ENCODE results near the gene MID1.

MID1 gene

DNA sequence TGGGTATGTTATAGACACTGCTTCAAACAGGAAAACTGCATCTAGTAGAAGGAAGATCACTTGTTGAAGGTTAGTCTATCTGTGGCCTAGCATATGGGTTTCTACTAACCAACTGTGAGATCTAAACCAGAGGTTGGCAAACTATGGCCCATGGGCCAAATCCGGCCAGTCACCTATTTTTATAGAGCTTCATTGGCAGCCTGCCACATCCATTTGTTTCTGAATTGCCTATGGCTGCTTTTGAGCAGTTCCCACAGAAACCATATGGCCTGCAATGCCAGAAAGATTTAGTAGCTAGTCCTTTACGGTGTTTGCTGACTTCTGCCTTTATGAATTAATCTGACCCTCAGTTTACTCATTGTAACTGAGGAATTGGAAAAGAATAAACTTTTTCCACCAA lies 71.1 kb downstream of the MID1 start:
- in situ Hi-C loops (cut with HindIII; ENCODE audit: low pct_ligation_motif_present, low pct_unique_long_range_greater_than_20kb, low sequenced_read_pairs) = no loop called here

DNA sequence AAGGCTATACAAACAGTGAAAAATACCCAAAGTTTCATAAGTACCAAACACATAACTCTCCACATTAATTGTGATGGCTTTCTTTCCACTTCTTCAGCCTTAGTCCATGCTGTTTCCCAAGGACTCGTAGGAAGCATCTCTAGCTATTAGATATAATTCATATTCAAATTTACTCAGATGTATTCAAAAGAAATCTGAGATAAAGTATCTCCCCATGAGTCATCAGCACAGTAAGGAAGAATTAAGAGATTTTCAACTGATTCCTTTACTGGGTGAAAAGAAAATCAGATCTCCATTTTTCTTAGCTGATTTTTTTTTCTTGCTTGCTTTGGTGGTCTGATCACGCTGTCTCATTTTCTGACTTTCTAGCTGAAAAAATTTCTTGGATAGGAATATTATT lies 71.7 kb downstream of the MID1 start:
- no peak for DNase-seq

More for the DNA sequence above, 71.1 kb downstream of the MID1 start:
- DNase-seq = no peak

DNA sequence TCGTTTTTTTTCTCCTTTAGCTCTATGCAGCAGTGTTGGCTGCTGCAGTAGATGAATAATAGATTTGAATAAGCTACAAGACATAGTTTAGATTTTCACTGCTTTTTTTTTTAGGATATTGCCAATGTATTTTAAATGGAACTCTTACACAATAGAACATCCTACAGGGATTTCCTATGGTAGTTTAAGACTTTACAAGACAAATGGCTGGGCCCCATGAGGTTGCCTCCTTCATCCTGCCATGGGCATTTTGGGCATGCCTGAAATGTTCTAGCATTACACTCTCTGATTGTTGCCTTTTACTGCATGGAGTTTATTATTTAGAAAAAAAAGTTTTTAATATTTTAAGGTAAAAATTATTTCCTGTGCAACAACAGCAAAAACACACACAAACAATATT lies 74.5 kb downstream of the MID1 start:
- no peak for DNase-seq
- in situ Hi-C loops (cut with HindIII; ENCODE audit: low pct_ligation_motif_present, low pct_unique_long_range_greater_than_20kb, low sequenced_read_pairs) = no loop called here

More for the DNA sequence above, 71.7 kb downstream of the MID1 start:
- in situ Hi-C loops (cut with HindIII; ENCODE audit: low pct_ligation_motif_present, low pct_unique_long_range_greater_than_20kb, low sequenced_read_pairs) = no loop called here

DNA sequence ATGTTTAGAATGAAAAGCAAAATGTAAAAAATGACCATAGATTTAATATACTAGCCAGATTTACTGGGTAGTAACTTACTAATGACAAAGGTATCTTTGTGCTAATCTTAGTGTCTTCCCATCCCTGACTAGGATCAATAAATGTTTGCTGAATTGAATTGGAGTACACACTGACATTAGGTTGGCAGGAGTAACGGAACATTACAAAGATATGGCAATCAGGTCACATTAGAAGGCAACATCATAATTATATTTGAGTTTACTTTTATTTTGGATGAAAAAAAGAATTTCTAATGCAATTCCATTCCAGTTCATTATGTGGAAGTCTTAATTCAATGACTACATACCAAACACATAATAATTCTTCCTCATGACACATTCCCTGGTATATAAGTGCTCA lies 77.8 kb downstream of the MID1 start:
- in situ Hi-C loops (cut with HindIII; ENCODE audit: low pct_ligation_motif_present, low pct_unique_long_range_greater_than_20kb, low sequenced_read_pairs) = no loop called here
- DNase-seq = no peak

DNA sequence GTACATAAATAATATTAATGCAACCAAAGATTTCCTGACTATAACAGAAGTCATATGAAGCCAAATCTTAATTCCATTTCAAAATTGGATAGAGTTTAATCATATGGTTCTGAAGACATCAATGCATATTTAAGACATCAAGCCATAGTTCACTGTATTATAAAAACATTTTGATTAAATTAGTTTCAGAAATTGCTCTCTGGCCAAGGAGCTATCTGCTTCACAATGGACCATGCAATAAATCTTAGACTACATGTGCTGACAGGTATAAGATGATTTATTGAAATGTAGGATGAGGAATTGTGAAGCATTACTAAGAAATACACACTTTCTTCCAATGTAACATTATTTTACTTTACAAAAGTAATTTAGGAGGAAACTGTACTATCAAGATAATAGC lies 81.6 kb downstream of the MID1 start:
- DNase-seq = no peak
- in situ Hi-C loops (cut with HindIII; ENCODE audit: low pct_ligation_motif_present, low pct_unique_long_range_greater_than_20kb, low sequenced_read_pairs) = no loop called here

DNA sequence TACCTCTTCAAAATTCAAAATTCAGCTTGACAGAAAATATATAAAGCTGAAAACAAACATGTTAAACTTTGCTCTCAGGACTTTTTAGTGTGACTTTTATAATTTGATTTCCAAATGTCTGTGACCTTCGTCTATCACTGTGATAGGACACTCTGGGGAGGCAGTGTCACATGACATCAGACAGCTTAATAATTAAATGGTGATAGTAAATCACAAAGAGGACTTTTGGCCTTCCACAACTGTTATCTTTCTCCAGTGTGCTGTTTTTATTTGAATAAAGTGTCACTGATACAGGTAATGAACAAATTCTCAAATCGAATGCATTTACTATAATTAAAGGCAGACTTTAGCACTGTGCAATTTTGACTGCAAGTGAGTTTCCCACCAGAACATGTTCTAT lies 83.1 kb downstream of the MID1 start:
- DNase-seq = no peak
- in situ Hi-C loops (cut with HindIII; ENCODE audit: low pct_ligation_motif_present, low pct_unique_long_range_greater_than_20kb, low sequenced_read_pairs) = no loop called here

DNA sequence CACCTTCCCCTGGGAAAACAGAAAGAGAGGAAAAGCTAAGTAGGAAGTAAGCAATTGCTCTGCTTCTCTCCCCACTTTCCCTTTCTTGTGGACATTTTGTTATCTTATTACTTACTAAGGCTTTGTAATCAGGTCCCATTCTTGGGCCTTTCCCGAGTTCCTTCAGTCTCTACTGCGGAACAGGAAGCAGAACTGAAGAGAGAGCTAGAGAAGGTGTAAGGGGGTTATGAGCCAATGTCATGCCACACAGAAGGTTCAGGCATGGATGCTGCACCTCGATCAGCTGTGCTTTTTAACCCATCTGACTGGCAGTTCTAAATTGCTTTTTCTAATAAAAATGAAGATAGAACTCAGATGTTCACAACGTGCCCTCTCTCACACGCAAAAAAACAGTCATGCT lies 83.6 kb downstream of the MID1 start:
- DNase-seq = no peak
- in situ Hi-C loops (cut with HindIII; ENCODE audit: low pct_ligation_motif_present, low pct_unique_long_range_greater_than_20kb, low sequenced_read_pairs) = no loop called here

DNA sequence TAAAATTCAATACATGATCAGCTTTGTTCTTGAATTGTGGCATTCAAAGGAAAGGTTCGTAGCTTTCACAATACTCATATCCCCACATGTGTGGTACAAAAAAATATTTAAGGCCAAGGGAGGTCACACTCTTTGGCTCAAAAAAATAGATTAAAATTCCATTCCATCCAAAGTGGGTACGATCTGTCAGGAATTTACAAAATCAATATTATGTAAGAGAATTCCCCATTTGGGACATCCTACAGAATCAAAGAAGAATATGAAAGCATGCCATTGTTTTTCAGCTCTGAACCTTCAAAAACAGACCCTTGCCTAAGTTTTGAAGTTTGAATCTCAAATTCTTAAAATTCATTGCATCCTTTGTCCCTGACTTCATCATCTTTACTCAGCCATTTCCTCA lies 85.8 kb downstream of the MID1 start:
- no peak for DNase-seq
- in situ Hi-C loops (cut with HindIII; ENCODE audit: low pct_ligation_motif_present, low pct_unique_long_range_greater_than_20kb, low sequenced_read_pairs) = no loop called here

DNA sequence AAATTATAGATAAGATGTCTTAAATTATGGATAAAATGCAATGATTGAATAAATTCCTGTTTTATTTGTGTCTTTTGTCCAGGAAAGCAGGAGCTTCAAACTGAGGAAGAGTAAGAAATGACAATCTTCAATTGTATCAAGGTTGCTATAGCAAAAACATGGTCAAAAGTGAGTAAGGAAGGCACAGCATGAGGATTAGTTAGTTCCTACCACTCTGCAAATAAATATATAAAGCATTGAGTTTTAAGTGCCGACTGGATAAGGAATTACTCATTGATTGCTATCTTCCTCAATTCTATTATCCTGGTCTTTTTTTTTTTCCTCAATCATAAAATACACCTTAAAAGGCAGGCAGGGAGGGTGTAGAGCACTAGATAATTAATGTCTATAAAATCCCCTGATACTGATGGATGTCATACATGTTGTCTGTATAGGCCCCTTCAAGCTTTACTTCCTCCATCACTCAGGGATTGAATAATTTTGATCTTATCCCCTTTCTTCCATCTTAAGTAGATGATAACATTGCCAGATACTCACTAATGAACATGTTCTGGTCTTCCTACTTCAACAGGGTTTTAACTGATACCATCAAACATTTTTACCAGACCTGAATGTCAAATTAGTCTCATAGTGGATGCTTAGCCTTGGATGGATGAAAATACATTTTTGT lies 86.6 kb downstream of the MID1 start:
- DNase-seq = no peak
- in situ Hi-C loops (cut with HindIII; ENCODE audit: low pct_ligation_motif_present, low pct_unique_long_range_greater_than_20kb, low sequenced_read_pairs) = no loop called here

DNA sequence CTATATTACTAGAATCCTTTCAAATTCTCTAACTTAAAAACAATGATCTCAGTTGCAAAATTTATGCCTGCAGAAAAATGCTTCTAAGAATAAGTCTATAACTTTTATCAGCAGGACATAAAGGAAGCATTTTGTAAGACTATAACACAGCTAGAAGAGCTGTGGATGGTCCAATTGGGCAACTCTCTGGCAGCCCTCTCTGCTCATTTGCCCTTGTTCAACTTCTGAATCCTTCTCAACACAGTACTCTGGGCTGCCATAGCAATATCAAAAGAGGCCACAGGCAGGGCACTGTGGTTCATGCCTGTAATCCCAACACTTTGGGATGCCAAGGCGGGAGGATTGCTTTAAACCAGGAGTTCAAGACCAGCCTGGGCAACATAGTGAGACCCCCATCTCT lies 88.5 kb downstream of the MID1 start:
- DNase-seq = no peak
- in situ Hi-C loops (cut with HindIII; ENCODE audit: low pct_ligation_motif_present, low pct_unique_long_range_greater_than_20kb, low sequenced_read_pairs) = no loop called here

DNA sequence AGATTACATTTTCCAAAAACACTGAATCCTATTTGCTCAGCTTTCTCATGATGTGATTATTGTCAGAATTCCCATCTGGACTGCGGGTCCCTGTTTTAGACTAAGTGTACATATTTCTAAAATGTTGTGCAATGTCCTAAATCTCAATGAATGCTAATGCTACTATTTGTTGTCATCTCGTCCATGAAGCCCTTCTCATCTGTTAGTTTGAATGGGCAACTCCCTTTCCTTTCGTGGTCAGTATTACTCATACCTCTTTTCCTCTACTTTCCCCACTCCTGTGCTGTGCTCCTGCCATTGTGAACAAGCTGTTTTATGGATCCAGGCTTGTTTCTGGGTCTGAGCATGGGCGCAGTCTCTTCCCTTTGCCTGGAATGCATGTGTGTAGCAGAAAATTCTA lies 91.0 kb downstream of the MID1 start:
- in situ Hi-C loops (cut with HindIII; ENCODE audit: low pct_ligation_motif_present, low pct_unique_long_range_greater_than_20kb, low sequenced_read_pairs) = no loop called here
- DNase-seq = no peak

DNA sequence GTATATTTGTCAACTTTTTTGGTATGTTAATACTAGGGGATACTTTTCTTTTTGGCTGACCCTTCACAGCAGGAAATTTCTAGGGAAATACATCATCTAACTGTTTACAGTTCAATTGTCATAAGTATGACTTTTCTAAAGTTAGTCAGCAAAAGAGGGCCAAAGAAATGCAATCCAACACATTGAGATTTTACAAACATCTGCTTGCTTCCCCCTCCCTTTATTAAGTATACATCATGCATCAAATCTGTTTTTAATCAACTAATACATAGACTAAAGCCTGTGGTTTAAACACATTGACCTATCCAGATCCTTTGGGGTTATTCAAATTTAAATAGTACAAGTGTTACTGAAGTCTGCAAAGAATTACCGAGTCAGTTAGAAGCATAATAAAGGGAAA lies 93.9 kb downstream of the MID1 start:
- DNase-seq = no peak
- in situ Hi-C loops (cut with HindIII; ENCODE audit: low pct_ligation_motif_present, low pct_unique_long_range_greater_than_20kb, low sequenced_read_pairs) = no loop called here

DNA sequence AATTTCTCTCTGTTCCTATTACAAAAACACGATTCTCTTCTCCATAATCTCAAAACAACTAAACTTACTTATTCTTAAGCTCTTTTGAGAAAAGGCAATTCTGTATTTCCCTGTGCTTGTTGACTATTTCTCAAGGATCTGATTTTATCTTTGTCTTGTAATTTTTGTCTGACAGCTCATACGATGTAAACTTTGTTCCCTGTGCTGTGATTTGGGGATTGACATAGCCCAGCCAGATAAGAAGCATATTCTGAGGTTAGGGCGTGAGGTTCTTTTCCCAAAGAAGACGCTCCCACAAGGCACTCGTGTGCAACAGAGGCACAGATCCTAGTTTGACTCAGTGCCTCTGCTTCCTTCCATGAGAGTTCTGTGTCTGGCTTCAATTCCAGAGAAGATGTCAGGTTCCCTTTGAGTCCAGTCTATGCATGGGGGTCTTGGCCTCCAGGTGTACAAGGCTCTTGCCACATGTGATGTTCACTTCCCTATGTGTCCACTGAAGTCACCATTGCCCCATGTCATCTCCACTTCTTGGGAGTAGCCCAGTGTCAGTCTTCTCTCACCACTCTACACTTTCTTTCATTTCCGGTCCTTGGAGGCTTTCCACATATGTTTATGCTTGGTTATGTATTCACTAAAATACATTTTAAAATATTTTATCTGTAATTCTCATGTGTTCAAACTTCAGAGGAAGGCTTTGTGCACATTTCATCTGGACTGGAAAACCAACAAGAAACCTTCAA lies 94.8 kb downstream of the MID1 start:
- no peak for DNase-seq
- in situ Hi-C loops (cut with HindIII; ENCODE audit: low pct_ligation_motif_present, low pct_unique_long_range_greater_than_20kb, low sequenced_read_pairs) = no loop called here

DNA sequence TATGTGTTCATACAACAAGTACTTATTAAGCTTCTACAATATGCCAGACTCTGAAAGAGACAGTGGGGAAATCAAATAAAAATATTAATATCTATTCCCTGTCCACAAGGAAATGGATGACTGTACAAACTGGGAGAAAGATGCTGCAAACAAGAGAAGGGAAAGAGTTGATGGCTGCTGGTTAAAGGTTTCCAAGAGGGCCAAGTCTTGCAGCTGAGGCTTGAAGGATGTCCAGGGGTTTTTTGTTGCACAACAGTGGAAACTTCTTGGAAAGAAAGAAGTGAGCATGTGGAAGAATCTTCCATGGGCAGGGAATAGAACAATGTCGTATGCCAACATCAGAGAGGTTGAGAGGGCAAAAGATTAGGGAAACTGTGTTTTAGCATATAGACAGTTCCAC lies 95.8 kb downstream of the MID1 start:
- DNase-seq = no peak
- in situ Hi-C loops (cut with HindIII; ENCODE audit: low pct_ligation_motif_present, low pct_unique_long_range_greater_than_20kb, low sequenced_read_pairs) = no loop called here

DNA sequence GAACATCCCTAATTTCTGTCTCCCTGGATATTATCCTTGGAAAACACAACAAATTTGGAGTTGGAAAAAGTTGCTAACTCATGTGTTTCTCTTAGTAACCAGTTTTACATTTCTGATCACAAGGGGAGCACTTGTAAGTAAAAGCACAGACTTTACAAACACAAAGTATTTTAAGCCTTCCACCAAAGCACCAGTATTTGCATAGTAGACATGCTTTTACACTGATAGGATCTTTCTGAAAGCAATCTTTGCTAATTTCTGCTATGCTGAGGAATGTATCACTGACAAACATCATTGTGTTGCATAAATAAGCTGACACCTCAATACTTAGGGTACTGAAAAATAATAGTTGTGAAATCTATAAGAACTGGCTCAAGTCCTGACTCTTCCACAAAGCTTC lies 100.6 kb downstream of the MID1 start:
- in situ Hi-C loops (cut with HindIII; ENCODE audit: low pct_ligation_motif_present, low pct_unique_long_range_greater_than_20kb, low sequenced_read_pairs) = no loop called here
- no peak for DNase-seq

DNA sequence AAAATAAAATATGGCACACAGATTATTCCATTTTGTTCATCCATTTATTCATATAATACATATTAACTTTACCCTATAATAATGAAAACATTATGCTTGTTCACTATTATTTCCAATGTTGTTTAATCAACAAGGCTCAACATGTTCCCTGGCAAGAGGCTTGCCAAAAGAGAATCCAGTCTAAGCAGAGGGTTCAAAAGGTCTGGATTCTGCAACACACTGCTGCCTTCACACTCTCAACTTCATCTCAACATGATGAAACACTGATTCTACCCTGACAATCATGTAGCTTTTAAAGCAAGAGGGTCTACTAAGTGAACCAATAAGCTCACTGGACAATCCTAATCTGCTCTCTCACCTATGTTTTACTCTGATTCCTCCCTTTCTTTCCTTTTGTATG lies 101.1 kb downstream of the MID1 start:
- in situ Hi-C loops (cut with HindIII; ENCODE audit: low pct_ligation_motif_present, low pct_unique_long_range_greater_than_20kb, low sequenced_read_pairs) = no loop called here
- no peak for DNase-seq

DNA sequence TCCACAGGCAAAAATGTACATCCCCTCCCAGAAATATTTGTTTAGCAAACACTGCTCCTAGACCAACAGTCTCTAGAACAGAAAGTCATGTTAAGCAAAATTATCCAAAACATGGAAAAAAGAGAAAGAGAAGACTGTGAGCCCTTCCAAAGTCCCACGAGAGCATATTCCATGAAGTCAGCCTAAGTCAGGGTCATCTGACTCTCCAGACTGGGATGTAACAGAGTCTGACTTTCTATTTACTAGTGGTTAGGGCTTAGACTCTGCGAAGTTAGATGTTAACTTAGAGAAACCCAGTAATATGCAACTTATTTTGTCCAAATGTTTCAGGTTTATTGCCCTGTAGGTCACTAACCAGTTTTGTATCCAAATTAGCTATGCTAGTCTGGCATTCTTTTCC lies 102.3 kb downstream of the MID1 start:
- in situ Hi-C loops (cut with HindIII; ENCODE audit: low pct_ligation_motif_present, low pct_unique_long_range_greater_than_20kb, low sequenced_read_pairs) = no loop called here
- no peak for DNase-seq

DNA sequence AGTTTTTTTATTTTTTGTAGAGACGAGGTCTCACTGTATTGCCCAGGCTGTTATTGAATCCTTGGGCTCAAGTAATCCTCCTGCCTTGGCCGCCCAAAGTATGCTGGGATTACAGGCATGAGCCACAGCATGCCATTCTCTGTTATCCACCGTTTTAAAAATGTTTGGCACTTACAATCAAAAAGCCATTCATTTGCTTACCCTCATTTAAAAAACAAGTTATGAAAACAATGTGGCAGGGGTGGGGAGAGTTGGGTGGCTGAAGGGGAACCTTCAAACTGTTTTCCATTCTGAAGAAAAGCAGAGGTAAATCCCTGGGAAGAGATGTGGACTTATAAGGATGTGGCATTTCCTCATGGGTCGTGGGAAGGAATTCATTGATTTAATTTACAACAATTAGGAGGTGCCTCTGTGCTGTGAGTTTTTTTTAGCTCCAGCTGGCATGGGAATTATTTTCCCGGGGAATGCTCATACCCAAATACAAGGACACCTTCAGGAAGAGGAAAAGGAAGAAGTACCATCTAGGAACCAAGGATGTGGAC lies 103.5 kb downstream of the MID1 start:
- no peak for DNase-seq
- in situ Hi-C loops (cut with HindIII; ENCODE audit: low pct_ligation_motif_present, low pct_unique_long_range_greater_than_20kb, low sequenced_read_pairs) = no loop called here

DNA sequence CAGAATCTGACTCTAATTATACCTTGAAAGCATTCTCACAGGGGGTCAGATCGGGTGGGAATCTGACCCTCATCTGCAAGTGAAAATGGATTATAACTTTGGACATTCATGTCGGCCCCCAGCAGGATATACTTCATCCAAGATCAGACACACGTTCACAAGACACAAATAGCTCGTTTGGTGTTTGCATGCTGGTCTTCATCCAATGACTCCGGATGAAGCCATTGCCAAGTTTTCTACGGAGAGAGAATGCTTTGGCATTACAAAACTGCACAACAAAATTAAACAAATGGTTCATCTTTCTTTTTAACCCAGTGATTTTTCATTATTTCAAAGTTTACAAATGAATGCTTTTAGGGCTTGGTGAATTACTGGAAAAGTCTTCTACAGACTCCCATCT lies 105.5 kb downstream of the MID1 start:
- in situ Hi-C loops (cut with HindIII; ENCODE audit: low pct_ligation_motif_present, low pct_unique_long_range_greater_than_20kb, low sequenced_read_pairs) = no loop called here
- no peak for DNase-seq

DNA sequence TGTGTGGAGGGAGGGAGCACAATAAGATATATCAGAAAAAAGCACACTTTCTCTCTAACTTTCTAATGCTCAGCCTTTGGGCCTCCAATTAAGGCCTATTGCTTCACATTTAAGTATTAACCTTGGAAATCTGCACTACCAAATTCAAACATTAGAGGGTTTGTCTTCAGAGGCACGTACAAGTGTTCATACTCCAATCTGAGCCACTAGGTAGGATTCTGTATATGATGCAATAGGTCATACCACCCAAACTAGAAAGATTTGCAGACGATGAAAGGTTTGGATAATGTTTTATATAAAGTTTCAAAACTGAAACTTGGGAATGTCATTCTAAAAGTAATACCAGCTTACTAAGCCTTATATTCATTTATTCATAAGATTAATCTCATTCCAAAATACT lies 106.4 kb downstream of the MID1 start:
- in situ Hi-C loops (cut with HindIII; ENCODE audit: low pct_ligation_motif_present, low pct_unique_long_range_greater_than_20kb, low sequenced_read_pairs) = no loop called here
- DNase-seq = no peak

Data from ACHN (cell line).